SK-N-SH (cell line): ENCODE results near the gene LYRM2.

Source experiments
- EP300 ChIP-seq, 2 experiments: IDR thresholded peaks; 2 replicates each; pipeline versions ENCODE4 v1.4.0 to v1.6.1; 2012; ENCODE audit warnings: borderline replicate concordance in 1 of 2, low read depth in 1 of 2, low read length in 1 of 2
- RXRA ChIP-seq: IDR thresholded peaks from 2 replicates; pipeline ENCODE4 v1.4.0; 2012; ENCODE audit warnings: low read depth, mild to moderate bottlenecking, borderline replicate concordance
- TF ChIP-seq, protein P1 (sequence below): fragments of 200-600 bp; sonication (generic); IDR thresholded peaks from 2 replicates; pipeline ENCODE4 v1.6.1; 2017; ENCODE audit warnings: antibody characterized with exemption, mild to moderate bottlenecking, moderate library complexity

DNA sequence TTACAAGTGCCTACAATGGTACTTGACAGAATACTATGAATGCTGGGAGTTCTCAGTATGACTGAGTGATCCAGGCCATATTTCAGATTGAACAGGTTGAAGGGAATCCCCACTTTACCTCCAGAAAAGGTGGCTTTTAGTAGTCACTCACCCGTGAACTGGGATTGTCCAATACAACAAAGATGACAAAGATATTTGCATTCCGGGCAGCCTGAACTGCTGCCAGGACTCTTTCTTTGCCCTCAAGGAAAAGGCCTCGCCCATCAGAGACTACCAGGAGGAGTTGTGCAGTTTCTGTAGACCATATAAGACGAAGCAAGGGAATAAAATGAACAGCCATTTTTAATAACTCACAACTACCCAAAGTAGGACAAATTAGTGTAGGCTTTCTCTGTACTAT lies 6.3 kb upstream of the LYRM2 start:
- TF ChIP-seq, protein P1, sequence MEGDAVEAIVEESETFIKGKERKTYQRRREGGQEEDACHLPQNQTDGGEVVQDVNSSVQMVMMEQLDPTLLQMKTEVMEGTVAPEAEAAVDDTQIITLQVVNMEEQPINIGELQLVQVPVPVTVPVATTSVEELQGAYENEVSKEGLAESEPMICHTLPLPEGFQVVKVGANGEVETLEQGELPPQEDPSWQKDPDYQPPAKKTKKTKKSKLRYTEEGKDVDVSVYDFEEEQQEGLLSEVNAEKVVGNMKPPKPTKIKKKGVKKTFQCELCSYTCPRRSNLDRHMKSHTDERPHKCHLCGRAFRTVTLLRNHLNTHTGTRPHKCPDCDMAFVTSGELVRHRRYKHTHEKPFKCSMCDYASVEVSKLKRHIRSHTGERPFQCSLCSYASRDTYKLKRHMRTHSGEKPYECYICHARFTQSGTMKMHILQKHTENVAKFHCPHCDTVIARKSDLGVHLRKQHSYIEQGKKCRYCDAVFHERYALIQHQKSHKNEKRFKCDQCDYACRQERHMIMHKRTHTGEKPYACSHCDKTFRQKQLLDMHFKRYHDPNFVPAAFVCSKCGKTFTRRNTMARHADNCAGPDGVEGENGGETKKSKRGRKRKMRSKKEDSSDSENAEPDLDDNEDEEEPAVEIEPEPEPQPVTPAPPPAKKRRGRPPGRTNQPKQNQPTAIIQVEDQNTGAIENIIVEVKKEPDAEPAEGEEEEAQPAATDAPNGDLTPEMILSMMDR: no peak
- TF ChIP-seq EP300 (IDR thresholded peaks at IDR 0.05; ENCODE audit: borderline replicate concordance in 1 of 2, low read depth in 1 of 2, low read length in 1 of 2) (no peak), RXRA (no peak)
